Central memory CD8-positive, alpha-beta T cell (primary cell): ENCODE measurements around the gene GGA1.
"Not testable (repeated sequence)": the region's sequence is repeated elsewhere in the genome, so short reads cannot be mapped to it uniquely, and the experiment has no call there.

ENCODE experiments used
- ATAC-seq: fragments of 150-1000 bp; cut with Tn5 transposase; replicated peaks from 2 replicates; pipeline ENCODE4 v1.10.0; 2022; ENCODE audit warnings: mild to moderate bottlenecking, moderate FRiP score, moderate number of reproducible peaks; ENCODE audit not compliant: poor library complexity, severe bottlenecking; ENCODE audit errors: extremely low read depth
- DNase-seq, 2 donors: peaks; one replicate each; pipeline ENCODE4 v3.0.0; 2021; ENCODE audit warnings: low spot score in 2 of 2
- H3K27ac Mint-ChIP-seq: one replicate; pipeline ENCODE4 v1.8.0; 2022; ENCODE audit warnings: low read depth, mild to moderate bottlenecking, moderate library complexity, mixed read lengths
- H3K27me3 Mint-ChIP-seq: one replicate; pipeline ENCODE4 v1.8.0; 2022; ENCODE audit warnings: mixed read lengths
- H3K36me3 Mint-ChIP-seq: one replicate; pipeline ENCODE4 v1.8.0; 2022; ENCODE audit warnings: mild to moderate bottlenecking, moderate library complexity, mixed read lengths; ENCODE audit not compliant: insufficient read depth
- H3K4me1 Mint-ChIP-seq: one replicate; pipeline ENCODE4 v1.8.0; 2022; ENCODE audit warnings: mixed read lengths
- H3K4me3 Mint-ChIP-seq: one replicate; pipeline ENCODE4 v1.8.0; 2022; ENCODE audit warnings: mild to moderate bottlenecking, moderate library complexity, mixed read lengths
- H3K9me3 Mint-ChIP-seq: one replicate; pipeline ENCODE4 v1.8.0; 2022; ENCODE audit warnings: mixed read lengths

The GGA1 gene

DNA sequence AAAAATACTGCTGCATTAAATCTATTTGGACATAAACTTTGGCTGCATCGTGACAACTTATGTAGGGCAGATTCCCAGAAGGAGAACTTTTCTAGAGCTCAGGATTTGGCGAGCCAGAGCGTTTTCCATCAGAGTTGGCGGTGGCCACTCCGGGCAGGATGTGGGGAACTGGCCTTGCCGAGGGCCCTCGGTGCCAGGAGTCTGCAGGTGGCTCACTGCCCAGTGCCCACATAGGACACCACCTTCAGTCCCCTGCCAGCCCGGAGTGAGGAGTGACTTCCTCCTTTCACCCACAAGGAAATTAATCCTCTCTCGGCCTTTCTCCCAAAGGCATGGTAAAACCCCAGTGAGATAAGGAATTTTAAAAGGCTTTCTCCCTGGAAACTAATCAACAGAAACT lies 27.1 kb upstream of the GGA1 start:
- H3K4me3 Mint-ChIP-seq = no peak overlapping the region
- DNase-seq (no peak), ATAC-seq (no peak)
- no peak overlapping the region for H3K27ac Mint-ChIP-seq
- no peaks in the 10 kb centered on the region for H3K9me3 Mint-ChIP-seq
- H3K27me3 Mint-ChIP-seq = peaks cover 28% of the 10 kb centered on the region
- peaks cover 5% of the 10 kb centered on the region for H3K4me1 Mint-ChIP-seq
- H3K36me3 Mint-ChIP-seq = peaks cover 2% of the 10 kb centered on the region

DNA sequence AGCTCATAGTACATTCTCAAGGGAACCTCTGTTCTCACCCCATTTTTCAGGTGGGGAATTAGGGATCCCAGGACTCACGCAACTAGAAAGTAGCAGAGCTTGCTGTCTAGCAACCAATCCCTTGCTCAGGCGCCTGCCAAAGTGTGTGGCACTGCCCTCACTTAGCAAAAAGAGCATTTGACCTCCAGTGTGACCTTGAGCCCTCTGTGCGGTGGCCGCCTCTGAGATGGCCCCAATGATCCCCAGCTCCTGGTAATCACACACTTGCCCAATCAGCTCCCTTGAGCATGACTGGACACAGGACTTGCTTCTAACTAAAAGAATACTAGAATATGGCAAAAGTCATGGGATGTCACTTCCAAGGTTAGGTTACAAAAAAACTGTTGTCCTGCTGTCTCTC lies 26.1 kb upstream of the GGA1 start:
- H3K27me3 Mint-ChIP-seq = peaks cover 28% of the 10 kb centered on the region
- H3K4me3 Mint-ChIP-seq = no peak overlapping the region
- peaks cover 2% of the 10 kb centered on the region for H3K36me3 Mint-ChIP-seq
- peaks cover 3% of the 10 kb centered on the region for H3K4me1 Mint-ChIP-seq
- H3K9me3 Mint-ChIP-seq = no peaks in the 10 kb centered on the region
- DNase-seq = no peak
- ATAC-seq = no peak
- no peak overlapping the region for H3K27ac Mint-ChIP-seq

DNA sequence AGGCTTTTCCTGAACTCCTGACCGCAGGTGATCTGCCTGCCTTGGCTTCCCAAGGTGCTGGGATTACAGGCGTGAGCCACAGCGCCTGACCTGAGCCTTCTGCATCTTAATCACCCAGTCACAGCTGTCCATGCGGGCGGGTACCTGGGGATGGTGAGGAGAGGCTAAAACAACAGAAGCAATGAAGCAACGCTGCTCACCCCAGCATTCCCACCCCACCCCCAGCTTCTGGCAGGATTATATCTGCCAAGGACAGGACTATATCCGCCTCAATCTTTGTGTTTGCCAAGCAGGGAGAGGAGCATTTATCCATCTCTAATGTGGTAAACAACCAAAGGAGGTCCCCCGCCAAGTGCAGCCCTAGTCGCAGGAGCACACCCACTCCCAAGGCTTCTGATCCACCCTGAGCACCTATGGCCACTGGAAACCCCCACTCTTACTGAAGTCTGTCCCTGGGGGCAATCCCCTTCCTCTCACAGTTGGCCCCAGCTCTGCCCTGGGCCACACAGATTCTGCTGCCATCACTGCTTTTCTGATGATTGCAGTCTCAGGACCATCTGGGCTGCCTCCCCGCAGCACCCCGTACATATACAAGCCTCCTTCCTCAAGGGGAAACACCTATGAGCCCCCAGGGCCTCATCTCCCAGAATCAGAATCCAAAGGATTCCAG lies 20.0 kb upstream of the GGA1 start:
- Mint-ChIP-seq H3K36me3 (no peaks in the 10 kb centered on the region), H3K9me3 (no peaks in the 10 kb centered on the region), H3K4me3 (no peak overlapping the region), H3K4me1 (peaks cover 12% of the 10 kb centered on the region), H3K27me3 (peaks cover 27% of the 10 kb centered on the region), H3K27ac (no peak overlapping the region)
- DNase-seq (no peak), ATAC-seq (no peak)

- no peak overlapping the region for H3K4me3 Mint-ChIP-seq
- H3K27me3 Mint-ChIP-seq = peaks cover 27% of the 10 kb centered on the region
- H3K4me1 Mint-ChIP-seq = peaks cover 12% of the 10 kb centered on the region
- no peak for ATAC-seq
- no peak overlapping the region for H3K27ac Mint-ChIP-seq
- H3K36me3 Mint-ChIP-seq = no peaks in the 10 kb centered on the region
- DNase-seq = no peak
- no peaks in the 10 kb centered on the region for H3K9me3 Mint-ChIP-seq
These were observed 19.0 kb upstream of the GGA1 start for GRCh38 chr22:37589636-37590035.

GRCh38 chr22:37591081-37591480 lies 17.6 kb upstream of the GGA1 start:
- Mint-ChIP-seq H3K27ac (peak overlapping the region; percentile 74), H3K4me1 (peaks cover 12% of the 10 kb centered on the region), H3K27me3 (peaks cover 16% of the 10 kb centered on the region)
- not testable (repeated sequence) for H3K4me3 Mint-ChIP-seq, DNase-seq, H3K9me3 Mint-ChIP-seq, ATAC-seq, H3K36me3 Mint-ChIP-seq

DNA sequence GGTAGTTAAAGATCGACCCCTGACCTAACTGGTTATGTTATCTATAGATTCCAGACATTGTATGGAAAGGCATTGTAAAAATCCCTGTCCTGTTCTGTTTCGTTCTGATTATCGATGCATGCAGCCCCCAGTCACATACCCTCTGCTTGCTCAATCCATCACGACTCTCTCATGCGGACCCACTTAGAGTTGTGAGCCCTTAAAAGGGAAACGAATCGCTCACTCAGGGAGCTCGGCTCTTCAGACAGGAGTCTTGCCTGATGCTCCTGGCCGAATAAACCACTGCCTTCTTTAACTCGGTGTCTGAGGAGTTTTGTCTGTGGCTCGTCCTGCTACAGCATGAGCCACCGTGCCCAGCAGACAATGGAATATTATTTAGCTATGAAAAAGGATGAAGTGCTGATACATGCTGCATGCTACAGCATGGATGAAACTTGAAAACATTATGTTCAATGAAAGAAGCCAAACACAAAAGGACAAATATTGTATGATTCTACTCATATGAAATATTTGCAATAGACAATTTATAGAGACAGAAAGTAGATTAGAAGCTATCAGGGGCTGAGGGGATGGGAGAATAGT lies 16.7 kb upstream of the GGA1 start:
- Mint-ChIP-seq H3K36me3 (no peaks in the 10 kb centered on the region), H3K27me3 (peaks cover 16% of the 10 kb centered on the region), H3K9me3 (no peaks in the 10 kb centered on the region), H3K4me3 (peak overlapping the region; percentile 51), H3K27ac (no peak overlapping the region), H3K4me1 (peaks cover 12% of the 10 kb centered on the region)
- ATAC-seq (no peak), DNase-seq (no peak)

- Mint-ChIP-seq H3K9me3 (no peaks in the 10 kb centered on the region), H3K4me1 (peaks cover 12% of the 10 kb centered on the region), H3K36me3 (no peaks in the 10 kb centered on the region), H3K27me3 (peaks cover under 1% of the 10 kb centered on the region), H3K27ac (no peak overlapping the region), H3K4me3 (no peak overlapping the region)
- DNase-seq (no peak), ATAC-seq (no peak)
These were observed 14.4 kb upstream of the GGA1 start for GRCh38 chr22:37594237-37594636.

- H3K4me3 Mint-ChIP-seq = no peak overlapping the region
- no peak for DNase-seq
- no peaks in the 10 kb centered on the region for H3K27me3 Mint-ChIP-seq
- no peak overlapping the region for H3K27ac Mint-ChIP-seq
- no peak for ATAC-seq
- H3K4me1 Mint-ChIP-seq = peaks cover 10% of the 10 kb centered on the region
- no peaks in the 10 kb centered on the region for H3K36me3 Mint-ChIP-seq
- no peaks in the 10 kb centered on the region for H3K9me3 Mint-ChIP-seq
These were observed 9.5 kb upstream of the GGA1 start for GRCh38 chr22:37599153-37599552.

- no peak overlapping the region for H3K4me3 Mint-ChIP-seq
- DNase-seq (no peak), ATAC-seq (no peak)
- H3K9me3 Mint-ChIP-seq = no peaks in the 10 kb centered on the region
- H3K27me3 Mint-ChIP-seq = no peaks in the 10 kb centered on the region
- peaks cover 24% of the 10 kb centered on the region for H3K4me1 Mint-ChIP-seq
- no peak overlapping the region for H3K27ac Mint-ChIP-seq
- H3K36me3 Mint-ChIP-seq = peaks cover 3% of the 10 kb centered on the region
These were observed 7.5 kb upstream of the GGA1 start for GRCh38 chr22:37601203-37601539.

DNA sequence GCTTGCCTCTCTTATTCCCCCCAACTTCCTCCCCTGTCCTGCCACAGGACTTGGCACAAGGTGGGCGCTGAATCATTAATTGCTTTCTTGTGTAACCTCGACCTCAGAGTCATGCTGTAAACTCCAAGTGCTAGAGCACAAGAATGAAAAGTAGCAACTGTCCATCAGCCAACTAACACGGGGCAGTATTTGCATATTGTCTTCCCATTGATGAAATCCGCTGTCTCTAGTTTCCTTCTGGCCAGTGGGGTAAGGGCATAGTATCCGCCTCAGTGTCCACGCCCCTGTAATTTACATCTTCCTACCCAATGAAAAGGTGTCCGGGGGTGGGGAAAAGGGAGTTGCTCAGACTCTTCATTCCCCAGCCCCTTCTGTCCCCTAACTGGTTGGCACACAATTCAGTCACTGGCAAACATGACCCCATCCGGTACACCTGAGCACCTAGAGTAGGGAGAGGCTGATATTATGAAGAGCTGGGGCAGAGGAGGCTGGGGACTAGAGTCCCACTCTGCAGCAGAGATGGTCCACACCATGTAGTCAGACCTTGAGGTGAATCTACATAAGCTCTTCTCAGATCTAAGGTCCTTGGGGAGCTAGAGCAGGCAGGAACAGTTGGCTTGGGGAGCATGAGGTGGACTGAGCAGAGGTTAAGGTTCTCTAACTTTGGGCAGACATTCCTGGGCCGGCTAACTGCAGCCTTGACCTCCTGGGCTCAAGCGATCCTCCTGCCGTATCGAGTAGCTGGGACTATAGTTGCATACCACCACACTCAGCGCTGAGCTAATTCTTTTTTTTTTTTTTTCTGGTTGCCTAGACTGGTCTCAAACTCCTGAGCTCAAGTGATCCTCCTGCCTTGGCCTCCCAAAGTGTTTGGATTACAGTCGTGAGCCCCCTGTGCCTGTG lies 6.8 kb upstream of the GGA1 start:
- peaks cover 24% of the 10 kb centered on the region for H3K4me1 Mint-ChIP-seq
- H3K4me3 Mint-ChIP-seq = no peak overlapping the region
- no peak for ATAC-seq
- H3K9me3 Mint-ChIP-seq = no peaks in the 10 kb centered on the region
- no peak overlapping the region for H3K27ac Mint-ChIP-seq
- H3K27me3 Mint-ChIP-seq = no peaks in the 10 kb centered on the region
- no peak for DNase-seq
- H3K36me3 Mint-ChIP-seq = peaks cover 3% of the 10 kb centered on the region

DNA sequence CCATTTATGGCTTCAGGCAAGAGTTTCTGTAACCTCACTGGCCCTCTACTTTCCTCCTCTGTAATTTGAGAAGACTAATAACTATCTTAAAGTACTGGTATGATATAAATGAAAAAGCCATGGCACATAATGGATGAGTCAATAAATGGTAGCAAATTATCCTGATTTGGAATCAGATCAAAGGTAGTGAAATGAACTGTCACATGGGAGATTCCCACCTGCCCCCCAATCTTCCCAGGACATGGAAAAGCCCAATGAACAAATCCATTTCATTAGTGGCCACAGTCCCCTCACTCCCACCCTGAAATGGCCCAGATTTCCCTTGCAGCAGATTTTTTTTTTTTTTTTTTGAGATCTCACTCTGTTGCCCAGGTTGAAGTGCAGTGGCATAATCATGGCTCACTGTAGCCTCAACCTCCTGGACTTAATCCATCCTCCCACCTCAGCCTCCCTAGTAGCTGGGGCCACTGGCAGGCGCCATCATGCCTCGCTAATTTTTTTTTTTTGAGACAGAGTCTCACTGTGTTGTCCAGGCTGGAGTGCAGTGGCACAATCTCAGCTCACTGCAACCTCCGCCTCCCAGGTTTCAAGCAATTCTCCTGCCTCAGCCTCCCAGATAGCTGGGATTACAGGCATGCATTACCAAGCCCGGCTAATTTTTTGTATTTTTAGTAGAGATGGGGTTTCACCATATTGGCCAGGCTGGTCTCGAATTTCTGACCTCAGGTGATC lies 5.9 kb upstream of the GGA1 start:
- not testable (repeated sequence) for ATAC-seq, H3K27me3 Mint-ChIP-seq, H3K27ac Mint-ChIP-seq, H3K36me3 Mint-ChIP-seq, DNase-seq, H3K9me3 Mint-ChIP-seq, H3K4me3 Mint-ChIP-seq
- peaks cover 30% of the 10 kb centered on the region for H3K4me1 Mint-ChIP-seq

DNA sequence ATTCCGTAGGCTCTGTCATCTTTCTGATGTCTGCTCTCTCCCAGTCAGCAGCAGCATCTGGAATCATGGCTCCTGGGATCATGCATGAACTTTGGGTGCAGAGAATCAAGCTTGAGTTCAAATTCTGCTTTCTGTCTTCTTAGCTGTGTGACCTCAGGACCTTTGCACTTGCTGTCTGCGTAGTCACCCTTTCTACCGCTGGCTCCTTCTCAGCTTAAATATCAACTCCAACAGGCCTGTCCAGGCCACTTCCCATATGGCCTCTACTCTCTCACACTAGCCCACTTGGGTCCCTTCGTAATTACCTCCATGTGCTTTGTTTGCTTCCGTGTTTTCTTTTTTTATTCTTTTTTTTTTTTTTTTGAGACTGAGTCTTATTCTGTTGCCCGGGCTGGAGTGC lies 4.6 kb upstream of the GGA1 start:
- H3K27me3 Mint-ChIP-seq = no peaks in the 10 kb centered on the region
- peaks cover 10% of the 10 kb centered on the region for H3K36me3 Mint-ChIP-seq
- H3K4me1 Mint-ChIP-seq = peaks cover 37% of the 10 kb centered on the region
- no peak overlapping the region for H3K4me3 Mint-ChIP-seq
- no peak for ATAC-seq
- no peak overlapping the region for H3K27ac Mint-ChIP-seq
- no peaks in the 10 kb centered on the region for H3K9me3 Mint-ChIP-seq
- no peak for DNase-seq
